CD4-positive, alpha-beta T cell treated with Interleukin-21 for 1 hour (primary cell): ENCODE measurements around the gene SAMD8.
A peak's percentile ranks its signal among the peaks of the same experiment; 100 is the strongest.

ENCODE experiments used
- DNase-seq: peaks from one replicate; pipeline ENCODE4 v3.0.0-alpha.2; 2020

SAMD8 gene

DNA sequence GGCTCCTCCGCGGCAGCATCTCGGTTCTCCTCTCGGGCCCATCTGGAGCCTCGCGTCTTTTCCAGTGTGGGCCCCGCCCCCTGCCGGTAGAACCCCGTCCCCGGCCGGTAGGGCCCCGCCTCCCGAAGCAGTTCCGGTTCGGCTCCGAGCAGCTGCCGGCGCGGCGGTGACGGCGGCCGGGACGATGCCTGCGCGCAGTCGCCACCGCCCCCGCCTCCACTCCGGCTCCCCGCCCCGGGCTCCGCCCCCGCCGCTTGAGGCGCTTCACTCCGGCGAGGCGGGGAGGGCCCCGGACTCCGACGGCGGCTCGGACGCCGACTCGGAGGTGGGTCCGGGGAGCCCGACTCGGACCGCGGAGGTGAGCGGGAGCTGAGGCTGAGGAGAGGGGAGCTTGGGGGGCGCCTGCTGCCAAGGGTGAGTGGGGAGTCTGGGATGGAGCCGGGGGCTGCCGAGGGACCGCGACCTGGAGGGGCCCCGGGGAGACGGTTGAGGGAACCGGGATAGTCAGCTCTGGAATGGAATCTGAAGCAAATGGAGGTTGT lies at the start of gene SAMD8:
TSS of gene SAMD8 (plus strand) at position 292 of the 542 bp plus-strand sequence. CDS start 38,873 bp downstream, outside the sequence.
- DNase-seq = peak; percentile 98

DNA sequence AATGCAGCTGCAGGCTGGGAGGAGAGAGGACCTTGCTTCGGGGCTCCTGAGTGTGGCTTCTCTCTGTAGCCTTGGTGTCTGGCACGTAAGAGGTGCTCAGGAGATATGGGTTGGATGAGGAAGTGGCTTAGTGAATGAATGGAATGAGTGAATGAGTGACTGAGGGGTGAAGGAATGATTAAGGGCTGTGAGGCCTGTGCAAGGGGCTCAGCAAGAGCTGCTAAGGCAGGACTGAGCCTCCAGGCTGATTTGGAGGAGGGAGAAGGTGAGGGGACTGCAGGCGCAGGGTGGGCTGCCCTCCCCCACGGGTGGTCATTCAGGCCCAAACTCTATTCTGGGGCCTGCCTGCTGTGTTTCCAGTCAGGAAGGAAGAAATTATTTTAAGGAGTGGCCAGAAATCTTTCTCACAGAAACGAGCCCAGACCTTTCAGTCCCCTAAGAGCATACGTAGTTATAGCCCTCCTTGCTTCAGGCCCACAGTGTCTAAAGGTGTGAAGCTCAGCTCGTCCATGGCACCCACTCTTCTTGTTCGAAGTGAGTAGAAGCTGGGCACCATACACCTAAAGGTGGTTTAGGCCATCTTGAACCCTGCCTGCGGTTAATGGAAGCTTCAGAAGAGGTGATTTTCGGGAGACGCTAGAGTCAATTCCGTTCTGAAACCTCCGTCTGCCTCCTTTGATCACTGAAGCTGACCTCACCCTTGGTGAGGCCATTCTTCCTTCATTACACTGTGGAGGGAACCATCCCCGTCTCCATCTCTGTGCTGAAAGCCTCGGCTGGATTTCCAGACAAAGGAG lies 49.5 kb upstream of the SAMD8 start:
- no peak for DNase-seq

- DNase-seq = no peak
These were observed 48.8 kb upstream of the SAMD8 start for GRCh38 chr10:75062506-75063299.

DNA sequence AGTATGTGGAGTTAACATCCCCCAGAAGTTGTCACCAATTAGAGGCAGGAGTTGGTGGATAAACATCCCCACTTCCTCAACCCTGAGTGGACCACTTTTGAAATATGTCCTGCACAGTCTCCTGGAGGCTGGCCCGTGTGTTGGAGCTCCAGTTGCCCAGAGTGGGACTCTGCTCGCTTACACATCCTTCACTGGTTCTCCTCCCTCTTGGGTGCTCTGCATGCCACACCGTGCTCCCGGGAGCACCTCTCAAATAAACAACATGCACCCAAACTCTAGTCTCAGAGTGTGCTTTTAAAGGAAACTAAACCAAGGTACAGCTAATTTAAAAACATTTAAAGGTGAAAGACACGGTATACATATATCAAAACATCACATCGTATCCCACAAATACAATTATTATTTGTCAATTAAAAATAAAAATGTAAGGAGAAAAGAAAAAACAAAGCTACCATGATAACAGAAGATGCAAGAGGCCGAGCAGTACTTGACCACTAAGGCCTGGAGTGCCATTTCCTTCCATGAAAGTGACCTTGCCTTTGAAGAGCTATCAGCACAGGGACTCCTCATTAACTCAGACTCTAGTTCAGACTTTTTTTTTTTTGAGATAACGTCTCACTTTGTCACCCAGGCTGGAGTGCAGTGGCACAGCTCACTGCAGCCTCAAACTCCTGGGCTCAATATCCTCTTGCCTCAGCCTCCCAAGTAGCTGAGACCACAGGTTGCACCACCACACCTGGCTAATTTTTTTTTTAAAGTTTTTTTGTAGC lies 47.8 kb upstream of the SAMD8 start:
- DNase-seq = no peak

- no peak for DNase-seq
These were observed 46.4 kb upstream of the SAMD8 start for GRCh38 chr10:75065076-75065475.

GRCh38 chr10:75066271-75066670 lies 45.2 kb upstream of the SAMD8 start:
- no peak for DNase-seq

DNA sequence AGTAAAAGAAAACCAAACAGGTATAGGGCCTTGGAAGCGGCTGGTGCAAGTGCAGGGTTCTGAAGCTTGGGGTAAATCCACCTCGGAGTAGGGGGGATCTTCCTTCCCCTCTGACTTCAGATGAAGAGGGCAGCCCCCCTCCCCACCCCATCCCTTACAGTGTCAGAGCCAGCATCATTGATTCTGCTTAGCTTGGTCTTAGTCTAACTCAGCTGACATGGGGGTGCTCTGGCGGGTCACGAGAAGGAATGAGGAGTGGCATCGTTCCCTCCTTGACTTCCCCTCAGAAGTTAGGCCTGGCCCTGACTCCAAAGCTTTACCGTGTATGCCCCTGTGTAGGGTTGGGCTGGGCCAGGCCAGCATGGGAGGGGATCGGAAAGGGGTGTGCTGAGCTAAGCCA lies 44.2 kb upstream of the SAMD8 start:
- no peak for DNase-seq

DNA sequence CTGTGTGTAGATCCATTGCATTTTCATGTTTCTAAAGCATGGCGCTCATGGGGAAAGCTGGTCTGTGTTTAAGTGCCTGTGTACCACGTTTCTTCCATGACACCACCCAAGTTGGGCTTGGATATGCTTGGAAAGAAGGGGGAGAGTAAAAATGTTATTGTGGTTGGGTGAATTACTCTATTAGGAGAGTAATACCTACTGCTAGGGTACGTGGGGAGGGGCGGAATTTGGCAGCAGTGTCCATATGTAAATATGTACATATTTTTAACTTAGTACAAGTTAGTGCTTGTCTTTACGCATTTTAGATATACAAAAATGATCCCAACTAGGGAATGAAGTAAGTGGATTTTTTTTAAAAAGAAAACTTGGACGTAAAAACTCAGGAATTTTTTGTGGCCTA lies 42.9 kb upstream of the SAMD8 start:
- no peak for DNase-seq

GRCh38 chr10:75070476-75070875 lies 41.0 kb upstream of the SAMD8 start:
- no peak for DNase-seq

- DNase-seq = no peak
These were observed 40.5 kb upstream of the SAMD8 start for GRCh38 chr10:75070961-75071428.

GRCh38 chr10:75071756-75072155 lies 39.7 kb upstream of the SAMD8 start:
- no peak for DNase-seq

DNA sequence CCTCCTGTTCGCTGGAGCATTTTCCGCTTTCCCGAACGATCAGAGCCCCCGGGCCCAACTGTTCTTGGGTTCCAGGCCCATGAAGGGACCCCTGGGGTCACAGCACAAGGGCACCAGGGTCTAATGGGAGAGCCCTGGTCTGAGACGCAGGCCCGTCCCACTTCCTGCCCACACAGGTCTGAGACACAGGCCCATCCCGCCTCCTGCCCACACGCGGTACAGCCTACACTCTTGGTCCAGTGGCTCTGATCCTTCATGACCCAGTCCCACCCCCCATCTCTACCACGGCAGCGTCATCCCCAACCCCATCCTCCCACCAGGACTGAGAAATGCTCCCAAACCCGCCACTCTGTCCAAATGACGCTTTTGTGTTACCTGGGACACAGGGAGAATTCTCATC lies 38.7 kb upstream of the SAMD8 start:
- no peak for DNase-seq

- DNase-seq = no peak
These were observed 38.0 kb upstream of the SAMD8 start for GRCh38 chr10:75073442-75073841.

- no peak for DNase-seq
These were observed 36.6 kb upstream of the SAMD8 start for GRCh38 chr10:75074711-75075445.

DNA sequence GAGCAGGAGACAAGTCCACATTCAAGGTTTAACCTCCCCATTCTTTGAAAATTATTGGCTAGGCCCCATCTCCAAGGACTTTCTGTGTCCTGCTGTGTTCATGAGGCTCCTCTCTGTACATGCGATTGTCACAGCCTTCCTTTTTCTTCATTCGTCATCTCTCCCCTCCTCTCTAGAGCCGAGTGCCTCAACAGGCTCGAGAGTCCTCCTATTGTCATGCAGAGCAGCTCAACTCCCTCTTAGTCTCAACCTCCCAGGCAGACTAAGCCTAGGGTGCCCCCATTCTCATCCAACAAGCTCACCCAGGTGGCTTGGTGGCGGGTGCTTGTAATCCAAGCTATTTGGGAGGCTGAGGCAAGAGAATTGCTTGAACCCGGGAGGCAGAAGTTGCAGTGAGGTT lies 35.1 kb upstream of the SAMD8 start:
- DNase-seq = no peak

- no peak for DNase-seq
These were observed 31.9 kb upstream of the SAMD8 start for GRCh38 chr10:75079436-75080083.

DNA sequence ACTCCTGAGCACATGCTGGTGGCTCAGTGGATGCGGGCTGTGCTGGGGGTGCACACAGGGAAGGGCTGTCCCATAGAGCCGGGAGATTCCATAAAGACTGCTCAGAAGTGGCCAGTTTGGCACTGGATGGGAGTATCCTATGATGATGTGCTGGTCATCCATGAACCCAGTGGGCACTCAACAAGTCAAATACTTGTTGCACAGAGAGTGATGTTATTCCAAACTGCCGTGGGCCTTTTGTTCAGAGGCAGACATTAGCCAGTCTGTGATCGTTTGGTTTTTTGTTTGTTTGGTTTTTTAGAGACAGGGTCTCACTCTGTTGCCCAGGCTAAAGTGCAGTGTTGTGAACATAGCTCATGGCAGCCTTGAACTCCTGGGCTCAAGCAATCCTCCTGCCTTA lies 30.9 kb upstream of the SAMD8 start:
- no peak for DNase-seq

- DNase-seq = no peak
These were observed 30.1 kb upstream of the SAMD8 start for GRCh38 chr10:75081379-75081778.

DNA sequence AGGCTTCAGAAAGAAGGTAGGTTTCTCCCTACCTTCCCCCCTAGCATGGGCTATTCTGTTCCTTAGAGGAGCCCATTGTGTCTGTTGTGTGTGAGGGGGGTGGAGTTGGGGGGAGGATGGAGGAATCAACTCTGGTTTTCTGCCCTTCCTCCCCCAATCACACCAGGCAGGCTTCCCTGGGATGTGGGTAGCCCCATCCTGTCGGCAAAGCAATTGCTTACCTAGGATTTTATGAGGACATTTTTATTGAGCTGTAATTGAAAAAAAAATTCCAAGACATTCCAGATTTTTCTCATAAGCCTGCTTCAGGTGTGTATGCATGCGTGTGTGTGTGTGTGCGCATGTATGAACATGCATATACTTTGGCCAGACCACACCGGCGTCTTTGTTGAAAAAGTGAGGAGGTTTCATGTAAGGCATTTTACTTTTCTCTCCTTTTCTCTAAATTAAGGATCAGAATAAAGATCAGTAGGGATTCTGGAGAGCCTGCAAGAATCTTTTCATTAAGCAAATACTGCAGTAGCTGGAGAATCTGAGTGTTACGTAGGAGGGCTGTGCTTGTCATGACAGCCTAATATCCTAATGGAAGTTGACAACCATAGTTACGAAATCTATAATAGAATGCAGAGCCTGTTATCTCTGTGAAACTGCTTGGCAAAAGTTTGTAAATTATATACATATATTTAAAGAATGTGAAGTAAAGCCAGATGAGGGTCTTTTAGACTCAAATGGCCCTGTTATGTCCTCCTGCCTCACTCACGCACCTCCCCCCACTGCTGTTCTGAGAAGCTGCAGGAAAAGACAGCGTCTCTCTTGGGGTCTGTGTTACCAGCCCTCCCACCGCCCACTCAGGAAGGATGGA lies 27.3 kb upstream of the SAMD8 start:
- no peak for DNase-seq

- no peak for DNase-seq
These were observed 26.5 kb upstream of the SAMD8 start for GRCh38 chr10:75084834-75085384.
